HEK293T (cell line): ENCODE measurements around the gene CNIH3.

Experiments used
- CTCF ChIA-PET: fragments of 350-600 bp; formaldehyde crosslinking; extraction: SDS; loops from one replicate; lab custom pipeline; 2021; ENCODE audit warnings: antibody characterized with exemption, inconsistent platforms; lab: Yijun Ruan, JAX
- POLR2A ChIA-PET: fragments of 350-600 bp; formaldehyde crosslinking; extraction: SDS; loops from one replicate; lab custom pipeline; 2020; ENCODE audit warnings: antibody characterized with exemption, inconsistent platforms; lab: Yijun Ruan, JAX
- DNase-seq: peaks from one replicate; pipeline ENCODE4 v3.0.0; 2012; ENCODE audit warnings: mixed read lengths; ENCODE audit errors: extremely low spot score
- ARNT ChIP-seq: fragments of 450-650 bp; IDR thresholded peaks from 2 replicates; pipeline ENCODE4 v1.6.1; 2017; ENCODE audit warnings: mild to moderate bottlenecking
- BHLHE40 ChIP-seq: fragments of 450-650 bp; IDR thresholded peaks from 2 replicates; pipeline ENCODE4 v1.6.1; 2016; ENCODE audit warnings: mild to moderate bottlenecking, moderate library complexity, borderline replicate concordance
- CTBP1 ChIP-seq: fragments of 450-650 bp; IDR thresholded peaks from 2 replicates; pipeline ENCODE4 v1.6.1; 2016; ENCODE audit warnings: borderline replicate concordance
- ELF4 ChIP-seq: fragments of 450-650 bp; IDR thresholded peaks from 2 replicates; pipeline ENCODE4 v1.6.1; 2017; ENCODE audit warnings: antibody characterized with exemption
- FOXA1 ChIP-seq: fragments of 450-650 bp; IDR thresholded peaks from 2 replicates; pipeline ENCODE4 v1.6.1; 2016; ENCODE audit warnings: mild to moderate bottlenecking
- FOXK2 ChIP-seq: fragments of 450-650 bp; IDR thresholded peaks from 2 replicates; pipeline ENCODE4 v1.6.1; 2016; ENCODE audit warnings: mild to moderate bottlenecking
- FOXM1 ChIP-seq: fragments of 450-650 bp; IDR thresholded peaks from 2 replicates; pipeline ENCODE4 v1.6.1; 2017; ENCODE audit warnings: mild to moderate bottlenecking, borderline replicate concordance
- HDGF ChIP-seq: fragments of 450-650 bp; IDR thresholded peaks from 2 replicates; pipeline ENCODE4 v1.6.1; 2017; ENCODE audit warnings: antibody characterized with exemption, borderline replicate concordance
- L3MBTL2 ChIP-seq: fragments of 450-650 bp; conservative IDR thresholded peaks from 2 replicates; pipeline ENCODE4 v1.6.1; 2016; ENCODE audit warnings: mild to moderate bottlenecking
- LEF1 ChIP-seq: fragments of 450-650 bp; IDR thresholded peaks from 2 replicates; pipeline ENCODE4 v1.6.1; 2017; ENCODE audit warnings: mild to moderate bottlenecking, borderline replicate concordance
- NFRKB ChIP-seq: fragments of 450-650 bp; IDR thresholded peaks from 2 replicates; pipeline ENCODE4 v1.6.1; 2016; ENCODE audit warnings: mild to moderate bottlenecking, moderate library complexity
- SP1 ChIP-seq: fragments of 450-650 bp; IDR thresholded peaks from 2 replicates; pipeline ENCODE4 v1.6.1; 2017
- SUZ12 ChIP-seq: fragments of 450-650 bp; IDR thresholded peaks from 2 replicates; pipeline ENCODE4 v1.6.1; 2016; ENCODE audit warnings: mild to moderate bottlenecking
- TARDBP ChIP-seq: fragments of 450-650 bp; IDR thresholded peaks from 2 replicates; pipeline ENCODE4 v1.6.1; 2016
- ZNF384 ChIP-seq: fragments of 450-650 bp; IDR thresholded peaks from 2 replicates; pipeline ENCODE4 v1.6.1; 2016
- TF ChIP-seq, protein P1 (sequence below): fragments of 450-650 bp; IDR thresholded peaks from 2 replicates; pipeline ENCODE4 v1.6.1; 2016

The CNIH3 gene

DNA sequence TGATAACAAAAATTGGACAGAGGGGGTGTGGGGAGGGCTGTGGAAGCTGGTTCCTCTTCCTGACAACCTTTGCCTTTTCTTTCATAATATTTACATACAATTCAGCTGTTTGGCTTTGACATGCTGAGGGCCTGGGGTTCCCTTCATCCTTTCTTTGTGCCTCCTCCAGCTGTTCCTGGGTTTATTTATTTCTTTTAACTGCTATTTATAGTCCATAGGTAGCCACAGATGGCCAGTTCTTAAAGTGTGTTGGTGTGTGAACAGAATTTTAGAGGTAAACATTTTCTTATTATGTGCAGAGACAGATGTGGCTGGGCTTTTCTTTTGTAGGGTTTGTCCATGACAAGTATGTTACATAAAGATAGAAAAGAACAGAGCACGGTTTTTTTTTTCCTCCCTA lies 34.1 kb upstream of the CNIH3 start:
- POLR2A ChIA-PET = no interaction called here
- no peak for DNase-seq
- CTCF ChIA-PET = no interaction called here
- no peak for TF ChIP-seq NFRKB
- TF ChIP-seq CTBP1 = no peak
- no peak for TF ChIP-seq ZNF384
- no peak for TF ChIP-seq FOXA1
- TF ChIP-seq, protein P1, sequence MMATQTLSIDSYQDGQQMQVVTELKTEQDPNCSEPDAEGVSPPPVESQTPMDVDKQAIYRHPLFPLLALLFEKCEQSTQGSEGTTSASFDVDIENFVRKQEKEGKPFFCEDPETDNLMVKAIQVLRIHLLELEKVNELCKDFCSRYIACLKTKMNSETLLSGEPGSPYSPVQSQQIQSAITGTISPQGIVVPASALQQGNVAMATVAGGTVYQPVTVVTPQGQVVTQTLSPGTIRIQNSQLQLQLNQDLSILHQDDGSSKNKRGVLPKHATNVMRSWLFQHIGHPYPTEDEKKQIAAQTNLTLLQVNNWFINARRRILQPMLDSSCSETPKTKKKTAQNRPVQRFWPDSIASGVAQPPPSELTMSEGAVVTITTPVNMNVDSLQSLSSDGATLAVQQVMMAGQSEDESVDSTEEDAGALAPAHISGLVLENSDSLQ = no peak
- no peak for TF ChIP-seq LEF1
- TF ChIP-seq SUZ12 = no peak

DNA sequence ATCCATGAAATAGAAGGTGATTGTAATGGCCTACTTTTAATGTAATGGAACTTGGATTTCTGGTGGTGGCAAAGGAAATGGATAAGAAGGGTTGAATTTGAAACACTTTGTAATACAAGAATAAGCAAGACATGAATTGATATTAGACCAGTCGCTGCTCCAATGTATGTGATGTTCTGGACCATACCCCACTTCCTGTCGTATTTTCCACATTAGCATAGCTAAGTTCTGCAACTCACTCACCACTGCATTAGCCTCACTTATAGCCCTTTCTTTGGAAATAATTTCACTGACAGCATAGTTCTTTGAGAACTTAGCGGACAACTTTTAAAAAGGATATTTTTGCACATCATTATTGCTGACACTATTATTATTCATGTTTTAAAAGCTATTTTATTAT lies 32.3 kb upstream of the CNIH3 start:
- POLR2A ChIA-PET = no interaction called here
- CTCF ChIA-PET = no interaction called here
- TF ChIP-seq TARDBP (no peak), L3MBTL2 (no peak), FOXK2 (no peak), ELF4 (no peak), LEF1 (no peak), NFRKB (no peak), HDGF (no peak), SUZ12 (no peak), FOXA1 (no peak), CTBP1 (no peak), FOXM1 (no peak)
- DNase-seq = no peak

DNA sequence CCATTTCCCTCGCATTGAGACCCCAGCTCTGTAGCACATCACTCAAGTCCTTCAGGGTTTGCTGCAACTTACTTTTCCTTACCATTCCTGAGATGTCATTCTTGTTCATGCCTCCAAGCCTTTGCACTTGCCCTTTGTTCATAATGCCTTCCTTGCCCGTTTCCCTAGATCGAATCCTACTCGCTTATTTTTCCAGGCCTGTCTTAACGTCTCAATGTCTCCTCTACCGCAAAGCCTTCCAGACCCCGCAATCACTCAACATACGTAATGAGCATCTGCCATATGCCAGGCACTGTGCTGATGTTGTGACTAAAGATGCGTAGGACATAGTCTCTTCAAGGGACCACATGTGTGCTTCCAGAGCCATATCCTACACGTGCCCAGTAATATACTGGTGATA lies 31.1 kb upstream of the CNIH3 start:
- POLR2A ChIA-PET = no interaction called here
- CTCF ChIA-PET = no interaction called here
- no peak for TF ChIP-seq FOXM1
- no peak for TF ChIP-seq CTBP1
- TF ChIP-seq ELF4 = no peak
- no peak for TF ChIP-seq HDGF
- no peak for TF ChIP-seq FOXK2
- no peak for TF ChIP-seq SP1
- no peak for TF ChIP-seq LEF1
- TF ChIP-seq FOXA1 = no peak
- TF ChIP-seq NFRKB = no peak
- TF ChIP-seq ARNT = no peak
- TF ChIP-seq, protein P1 = no peak
- no peak for TF ChIP-seq BHLHE40
- TF ChIP-seq SUZ12 = no peak
- no peak for TF ChIP-seq ZNF384
- no peak for TF ChIP-seq L3MBTL2
- TF ChIP-seq TARDBP = no peak
- DNase-seq = no peak

DNA sequence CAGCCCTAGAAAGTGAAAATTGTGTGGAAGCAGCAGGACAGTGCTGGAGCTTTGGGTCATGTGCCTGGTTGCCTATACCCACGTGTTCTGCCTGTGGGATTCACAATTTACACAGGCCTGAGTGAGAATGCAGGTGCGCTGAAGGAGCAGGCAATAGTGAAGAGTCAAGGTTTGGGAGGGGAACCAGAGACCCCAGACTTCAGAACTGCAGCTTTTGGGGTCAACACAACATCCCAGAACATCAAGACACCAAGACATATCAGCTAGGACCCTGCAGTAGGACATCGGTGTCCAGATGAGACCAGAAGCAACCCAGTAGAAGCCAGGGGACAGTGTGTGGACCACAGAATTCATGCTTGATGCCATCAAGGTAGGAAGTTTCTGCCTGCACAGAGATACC lies 29.1 kb upstream of the CNIH3 start:
- TF ChIP-seq ZNF384 (no peak), ARNT (no peak), TARDBP (no peak), LEF1 (no peak)
- no peak for DNase-seq
- CTCF ChIA-PET = no interaction called here
- POLR2A ChIA-PET = no interaction called here

DNA sequence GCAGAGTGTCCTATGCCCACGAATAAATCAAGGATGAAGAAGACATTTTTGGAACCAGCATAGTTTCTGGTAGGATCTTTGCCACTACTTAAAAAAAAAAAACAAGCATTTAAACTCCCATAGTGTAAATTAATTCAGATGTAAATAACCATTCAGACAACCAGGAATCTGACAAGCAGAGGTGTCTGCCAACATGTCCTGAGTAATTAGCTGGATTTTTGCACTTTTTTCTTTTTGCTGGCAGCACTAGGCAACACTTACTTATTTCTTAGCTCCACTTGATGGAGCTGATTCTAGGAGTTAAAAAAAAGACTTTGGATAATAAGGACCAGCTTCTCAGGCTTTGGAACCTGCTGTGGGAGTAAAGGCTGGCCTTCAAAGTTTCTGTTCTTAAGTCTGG lies 27.6 kb upstream of the CNIH3 start:
- ChIA-PET POLR2A (no interaction called here), CTCF (interaction anchor here (1.4 to 1.5 kb wide), 2 partner anchors 15 to 28 kb away, joined by 3 to 5 read pairs; partner anchors contain the start of gene CNIH3)
- DNase-seq = no peak
- no peak for TF ChIP-seq TARDBP
- TF ChIP-seq, protein P1 = no peak
- no peak for TF ChIP-seq BHLHE40
- no peak for TF ChIP-seq SUZ12

DNA sequence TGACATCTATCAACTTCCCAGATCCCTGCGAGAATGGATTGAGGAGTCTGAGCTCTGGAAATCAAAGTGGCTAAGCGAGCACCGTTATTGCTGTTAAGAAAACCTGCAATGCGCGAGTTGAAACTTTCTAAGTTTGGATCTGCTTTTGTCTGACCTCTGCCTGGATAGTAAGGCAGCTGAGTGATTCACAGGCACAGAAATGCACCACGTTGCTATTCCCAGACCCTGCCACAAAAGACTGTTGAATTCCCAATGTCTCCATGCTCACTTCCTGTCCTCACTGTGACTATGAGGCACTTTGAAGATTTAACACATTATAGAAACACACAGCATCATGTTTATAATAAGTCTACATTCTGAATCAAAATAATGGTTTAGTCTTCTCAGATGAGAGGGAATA lies 27.1 kb upstream of the CNIH3 start:
- ChIA-PET CTCF (interaction anchor here (1.3 to 1.5 kb wide), 3 partner anchors 14 to 73 kb away, joined by 3 to 5 read pairs (median 4); partner anchors contain the start of gene CNIH3), POLR2A (no interaction called here)
- DNase-seq = no peak
- TF ChIP-seq TARDBP (no peak), FOXA1 (no peak), FOXK2 (no peak), ELF4 (no peak), ZNF384 (no peak), CTBP1 (no peak), SP1 (no peak), NFRKB (no peak), BHLHE40 (no peak), L3MBTL2 (no peak), ARNT (no peak), LEF1 (no peak), FOXM1 (no peak), SUZ12 (no peak), HDGF (no peak)
- TF ChIP-seq, protein P1 = no peak
